NT2/D1 (cell line): ENCODE results near the gene KIAA0586.
A peak's percentile ranks its signal among the peaks of the same experiment; 100 is the strongest.

Experiments
- DNase-seq: peaks from one replicate; pipeline ENCODE4 v3.0.0-alpha.2; 2011; ENCODE audit warnings: low read depth, low spot score
- H3K27me3 ChIP-seq: 2 replicates; pipeline ENCODE4 v1.6.0; 2011; ENCODE audit warnings: mild to moderate bottlenecking; ENCODE audit not compliant: insufficient read length, insufficient read depth
- H3K36me3 ChIP-seq: 2 replicates; pipeline ENCODE4 v1.6.1; 2011; ENCODE audit warnings: mild to moderate bottlenecking, low read length, mixed read lengths; ENCODE audit not compliant: insufficient read depth, insufficient read length
- H3K4me1 ChIP-seq: 2 replicates; pipeline ENCODE4 v1.5.1; 2011; ENCODE audit not compliant: insufficient read depth, insufficient read length
- H3K4me3 ChIP-seq: 2 replicates; pipeline ENCODE4 v1.5.1; 2011; ENCODE audit warnings: low read depth; ENCODE audit not compliant: insufficient read length
- H3K9ac ChIP-seq: 2 replicates; pipeline ENCODE4 v1.6.0; 2011; ENCODE audit warnings: low read depth; ENCODE audit not compliant: insufficient read length
- H3K9me3 ChIP-seq: 2 replicates; pipeline ENCODE4 v1.5.1; 2011; ENCODE audit warnings: mild to moderate bottlenecking, low read length; ENCODE audit not compliant: insufficient read depth
- SUZ12 ChIP-seq: IDR thresholded peaks from 2 replicates; pipeline ENCODE4 v1.6.1; 2011; ENCODE audit not compliant: insufficient read length, insufficient read depth; ENCODE audit errors: extremely low read depth
- YY1 ChIP-seq: IDR thresholded peaks from 2 replicates; pipeline ENCODE4 v1.6.1; 2011; ENCODE audit not compliant: insufficient read length, insufficient read depth
- ZNF274 ChIP-seq: IDR thresholded peaks from 2 replicates; pipeline ENCODE4 v1.6.1; 2011; ENCODE audit warnings: mild to moderate bottlenecking, low read depth, low read length

The KIAA0586 gene

DNA sequence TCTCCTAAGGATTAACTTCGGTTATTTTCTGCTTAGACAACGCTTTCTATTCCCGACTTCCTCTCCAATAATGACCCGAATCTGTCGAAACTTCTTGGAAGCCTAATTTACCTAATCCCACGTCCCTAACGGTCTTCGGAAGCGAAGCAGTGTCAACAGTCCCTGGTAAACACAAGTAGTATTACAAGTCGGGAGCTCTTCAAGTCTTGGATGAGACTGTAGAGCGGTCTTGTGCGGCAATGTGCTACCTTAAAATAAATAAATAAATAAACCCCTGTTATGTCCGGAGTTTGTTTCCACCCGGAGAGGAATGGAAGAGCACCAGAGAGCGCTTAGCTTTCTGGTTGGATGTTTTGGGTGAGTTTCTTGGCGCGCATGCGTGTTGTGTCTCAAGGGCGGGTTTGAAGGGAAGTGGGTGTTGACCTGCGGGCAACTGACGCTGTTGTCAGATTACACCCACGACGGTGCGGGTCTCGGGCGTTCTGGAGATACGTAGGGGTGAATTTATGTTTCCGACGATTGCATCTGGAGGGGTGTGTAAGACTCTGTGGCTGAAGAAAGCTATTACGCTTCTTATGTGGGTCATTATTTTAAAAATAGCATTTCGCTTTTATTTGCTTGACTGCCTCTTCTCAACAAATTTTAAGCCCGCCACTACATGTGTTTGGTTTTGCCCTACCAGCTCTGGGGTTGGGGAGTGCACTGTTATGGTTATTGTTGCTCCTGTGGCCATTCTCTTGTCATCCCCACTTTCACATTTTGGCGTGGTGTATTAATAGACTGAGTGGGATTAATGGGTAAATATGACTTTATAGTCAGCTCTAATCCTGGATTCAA, at the start of gene KIAA0586, which contains the start of gene TIMM9:
TSS of gene KIAA0586 (plus strand) at position 439 of the 837 bp plus-strand sequence. CDS start 546 bp downstream, outside the sequence.
TSS of gene TIMM9 (minus strand) at position 251 of the 837 bp plus-strand sequence. CDS start 15,586 bp downstream, outside the sequence.
- peaks cover 37% of the 10 kb centered on the region for H3K36me3 ChIP-seq
- no peak for TF ChIP-seq SUZ12
- TF ChIP-seq YY1 = no peak
- TF ChIP-seq ZNF274 = no peak
- no peaks in the 10 kb centered on the region for H3K27me3 ChIP-seq
- DNase-seq = peak; percentile 92
- H3K4me3 ChIP-seq = peak within 1 kb of the TSS; percentile 62
- no peaks in the 10 kb centered on the region for H3K9me3 ChIP-seq
- peak within 1 kb of the TSS; percentile 79 for H3K9ac ChIP-seq
- H3K4me1 ChIP-seq = no peaks in the 10 kb centered on the region

GRCh38 chr14:58390830-58391229, 36.7 kb upstream of the KIAA0586 start:
- TF ChIP-seq YY1 (no peak), ZNF274 (no peak), SUZ12 (no peak)
- Histone ChIP-seq H3K4me3 (no peak overlapping the region), H3K36me3 (no peaks in the 10 kb centered on the region), H3K9me3 (no peaks in the 10 kb centered on the region), H3K27me3 (peaks cover 6% of the 10 kb centered on the region), H3K9ac (no peak overlapping the region), H3K4me1 (no peaks in the 10 kb centered on the region)
- DNase-seq = no peak

- Histone ChIP-seq H3K4me3 (peak overlapping the region; percentile 51), H3K27me3 (peaks cover 12% of the 10 kb centered on the region), H3K36me3 (no peaks in the 10 kb centered on the region), H3K9me3 (no peaks in the 10 kb centered on the region), H3K4me1 (peaks cover 2% of the 10 kb centered on the region), H3K9ac (peak overlapping the region; percentile 79)
- DNase-seq = no peak
- TF ChIP-seq ZNF274 (no peak), YY1 (no peak), SUZ12 (no peak)
Measured at GRCh38 chr14:58395562-58395811, 32.0 kb upstream of the KIAA0586 start.

DNA sequence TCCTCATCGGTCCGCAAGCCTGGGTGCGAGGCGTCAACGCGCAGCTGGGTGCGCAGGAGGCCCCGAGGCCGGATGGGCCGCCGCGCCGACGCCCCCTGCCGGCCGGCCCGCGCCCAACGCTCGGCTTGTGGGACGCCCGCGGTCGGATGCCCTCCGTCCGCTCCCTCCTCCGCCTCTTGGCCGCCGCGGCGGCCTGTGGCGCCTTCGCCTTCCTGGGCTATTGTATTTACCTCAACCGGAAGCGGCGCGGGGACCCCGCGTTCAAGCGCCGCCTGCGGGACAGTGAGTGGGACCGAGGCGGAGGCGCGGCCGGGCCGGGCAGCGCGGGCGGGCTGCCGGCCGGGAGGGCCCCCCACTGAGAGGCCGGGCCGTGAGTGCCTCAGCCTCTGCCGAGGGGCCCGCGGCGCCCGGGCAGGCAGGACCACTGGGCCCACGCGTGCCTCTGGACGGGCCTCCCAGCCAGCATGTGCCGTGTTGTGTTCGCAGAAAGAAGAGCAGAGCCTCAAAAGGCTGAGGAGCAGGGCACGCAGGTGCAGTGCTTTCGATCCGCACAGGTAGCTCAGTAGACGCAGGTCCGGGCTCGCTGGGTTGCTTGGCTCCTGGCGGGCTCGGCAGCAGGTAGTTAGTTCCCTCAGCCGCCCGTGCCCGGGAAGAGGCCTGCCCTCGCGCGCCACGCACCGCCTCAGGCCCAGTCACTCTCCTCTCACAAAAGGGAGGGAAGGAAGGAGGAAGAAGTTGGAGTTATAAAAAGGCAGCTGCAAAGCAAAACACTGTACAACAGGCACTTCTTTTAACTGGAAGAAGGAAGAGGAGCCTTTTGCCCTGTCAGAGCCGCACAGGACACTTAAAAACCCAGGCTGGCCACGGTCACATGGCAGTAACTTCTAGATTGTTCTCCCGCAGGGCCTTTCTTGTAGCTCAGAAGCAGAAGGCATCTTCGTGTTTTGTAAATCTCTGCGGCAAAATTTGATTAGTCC, 31.4 kb upstream of the KIAA0586 start, which contains the start of gene TOMM20L:
TSS of gene TOMM20L (plus strand) at position 119 of the 977 bp plus-strand sequence. CDS start at position 147, 28 bp downstream.
- no peak for TF ChIP-seq ZNF274
- TF ChIP-seq YY1 = no peak
- TF ChIP-seq SUZ12 = no peak
- Histone ChIP-seq H3K9me3 (no peaks in the 10 kb centered on the region), H3K4me1 (peaks cover 2% of the 10 kb centered on the region), H3K27me3 (peaks cover 12% of the 10 kb centered on the region), H3K4me3 (peak within 1 kb of the TSS; percentile 51), H3K9ac (peak within 1 kb of the TSS; percentile 79), H3K36me3 (no peaks in the 10 kb centered on the region)
- DNase-seq = peak; percentile 52

DNA sequence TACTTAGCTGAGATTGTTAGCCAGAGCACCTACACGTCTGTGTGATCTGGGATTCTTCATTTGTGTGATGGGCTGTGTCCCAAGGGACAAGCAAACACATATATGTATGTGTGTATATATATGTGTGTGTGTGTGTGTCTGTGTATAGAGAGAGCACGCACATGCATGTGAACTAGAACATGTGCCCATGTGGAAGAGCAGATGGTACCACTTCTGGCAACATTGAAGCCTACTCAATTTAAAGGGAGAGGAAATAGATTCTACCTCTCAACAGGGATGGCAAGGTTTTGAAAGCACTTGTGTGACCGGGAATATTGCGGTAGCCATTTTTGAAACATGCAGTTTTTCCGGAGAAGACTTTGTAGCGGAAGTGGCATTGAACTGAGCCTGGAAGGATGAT, 30.4 kb upstream of the KIAA0586 start:
- Histone ChIP-seq H3K36me3 (no peaks in the 10 kb centered on the region), H3K9ac (no peak overlapping the region), H3K4me1 (peaks cover 2% of the 10 kb centered on the region), H3K27me3 (peaks cover 12% of the 10 kb centered on the region), H3K4me3 (no peak overlapping the region), H3K9me3 (no peaks in the 10 kb centered on the region)
- TF ChIP-seq YY1 = no peak
- no peak for TF ChIP-seq ZNF274
- no peak for TF ChIP-seq SUZ12
- no peak for DNase-seq

DNA sequence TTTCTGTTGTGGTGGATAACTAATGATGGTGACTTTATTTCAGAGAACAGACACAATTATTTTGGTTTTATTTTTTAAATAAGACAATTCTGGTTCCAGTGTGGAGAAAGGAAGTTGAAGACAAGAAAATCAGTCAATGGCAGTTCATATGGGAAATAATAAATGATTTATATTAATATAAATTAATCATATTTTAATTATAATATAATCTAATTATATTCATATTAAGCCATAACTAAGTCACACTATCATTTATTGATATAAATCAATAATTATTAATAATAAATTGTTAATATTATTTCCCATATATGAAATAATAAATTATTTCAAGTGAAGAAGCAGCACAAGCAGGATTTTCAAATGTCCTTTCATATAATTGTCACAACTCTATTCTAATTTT, 29.0 kb upstream of the KIAA0586 start:
- TF ChIP-seq ZNF274 (no peak), YY1 (no peak), SUZ12 (no peak)
- Histone ChIP-seq H3K36me3 (no peaks in the 10 kb centered on the region), H3K9me3 (no peaks in the 10 kb centered on the region), H3K9ac (no peak overlapping the region), H3K4me3 (no peak overlapping the region), H3K27me3 (peaks cover 12% of the 10 kb centered on the region), H3K4me1 (peaks cover 2% of the 10 kb centered on the region)
- DNase-seq = no peak
